GM12878 (cell line): Measurements from ENCODE around the gene NDUFB11. TPM values are rescaled to one million over a fixed set of nuclear protein-coding genes. Genes with fewer than 3 reads are reported as not detected.

ENCODE experiments used
- ATAC-seq: fragments of 200-7000 bp; cut with Tn5 transposase; 3 replicates; pipeline ENCODE4 v1.9.1; 2020; ENCODE audit warnings: mild to moderate bottlenecking, moderate library complexity
- Bru-seq: library from RNA; stranded (reverse); fragments of 400-500 nt; gene quantifications from one replicate; lab custom pipeline; 2021; lab: Mats Ljungman, UMichigan
- BruChase-seq, 2 experiments: library from RNA; stranded (reverse); fragments of 400-500 nt; gene quantifications; one replicate each; lab custom pipeline; 2021; lab: Mats Ljungman, UMichigan
- BruUV-seq: library from RNA; stranded (reverse); fragments of 400-500 nt; replicated peaks from 2 replicates; lab custom pipeline; 2021; lab: Mats Ljungman, UMichigan
- CTCF ChIA-PET: fragments of 300-600 bp; sonication (Branson Sonifier 250); formaldehyde crosslinking; extraction: SDS; loops from one replicate; lab custom pipeline; 2021; ENCODE audit warnings: inconsistent platforms; lab: Yijun Ruan, JAX
- POLR2A ChIA-PET: fragments of 350-600 bp; formaldehyde crosslinking; extraction: SDS; loops from one replicate; lab custom pipeline; 2021; ENCODE audit warnings: inconsistent platforms; lab: Charles Lee
- RAD21 ChIA-PET: fragments of 300-600 bp; sonication (Branson Sonifier 250); formaldehyde crosslinking; loops from one replicate; lab custom pipeline; 2023; ENCODE audit warnings: antibody characterized with exemption; ENCODE audit not compliant: unreplicated experiment; lab: Charles Lee
- SMC1A ChIA-PET: fragments of 300-600 bp; sonication (Branson Sonifier 250); formaldehyde crosslinking; loops from one replicate; lab custom pipeline; 2023; ENCODE audit not compliant: unreplicated experiment, uncharacterized antibody; lab: Charles Lee
- DNase-seq: peaks from one replicate; pipeline ENCODE4 v3.0.0-alpha.2; 2011; ENCODE audit warnings: low read depth, low spot score
- FAIRE-seq: peaks from 3 replicates; lab custom pipeline; 2011; peaks lifted over from hg19 to GRCh38; lab: Jason Lieb, UNC
- H2AFZ ChIP-seq: 2 replicates; pipeline ENCODE4 v1.6.0; 2011; ENCODE audit warnings: low read depth, low read length, control low read depth; ENCODE audit not compliant: control insufficient read depth
- H3K27ac ChIP-seq: 2 replicates; pipeline ENCODE4 v1.5.1; 2011; ENCODE audit warnings: control low read depth; ENCODE audit not compliant: control insufficient read depth, insufficient read depth
- H3K27me3 ChIP-seq, 2 experiments: replicated peaks in 1 of 2; 2 replicates each; pipeline versions ENCODE4 v1.6.0 to v1.6.1; 2011; ENCODE audit warnings: low read length in 1 of 2; ENCODE audit not compliant: control insufficient read depth in 2 of 2, insufficient read depth in 2 of 2
- H3K36me3 ChIP-seq, 2 experiments: 2 replicates each; pipeline ENCODE4 v1.5.1; 2011; ENCODE audit warnings: low read length in 1 of 2; ENCODE audit not compliant: control insufficient read depth in 2 of 2, insufficient read depth in 2 of 2
- H3K4me1 ChIP-seq: 2 replicates; pipeline ENCODE4 v1.6.1; 2011; ENCODE audit warnings: mild to moderate bottlenecking, low read length, moderate library complexity, mixed read lengths; ENCODE audit not compliant: control insufficient read depth, insufficient read depth
- H3K4me2 ChIP-seq: 2 replicates; pipeline ENCODE4 v1.6.0; 2011; ENCODE audit warnings: control low read depth; ENCODE audit not compliant: control insufficient read depth, insufficient read depth
- H3K4me3 ChIP-seq: fragments of 200-600 bp; sonication (generic); 2 replicates; pipeline ENCODE4 v1.5.1; 2016
- H3K79me2 ChIP-seq: 2 replicates; pipeline ENCODE4 v1.6.0; 2011; ENCODE audit warnings: low read length; ENCODE audit not compliant: control insufficient read depth, insufficient read depth
- H3K9ac ChIP-seq: 2 replicates; pipeline ENCODE4 v1.8.0; 2011; ENCODE audit warnings: low read length, control low read depth, mixed read lengths; ENCODE audit not compliant: control insufficient read depth, insufficient read depth
- H3K9me3 ChIP-seq: replicated peaks from 3 replicates; pipeline ENCODE4 v1.5.1; 2011; ENCODE audit warnings: mild to moderate bottlenecking, low read length; ENCODE audit not compliant: control insufficient read depth, insufficient read depth
- H4K20me1 ChIP-seq: 2 replicates; pipeline ENCODE4 v1.6.0; 2011; ENCODE audit not compliant: control insufficient read depth, insufficient read depth
- CHD2 ChIP-seq: IDR thresholded peaks from 2 replicates; pipeline ENCODE4 v1.6.1; 2011; ENCODE audit warnings: low read depth, low read length, improper control_type of control experiment, borderline replicate concordance
- NKRF ChIP-seq: fragments of 450-650 bp; conservative IDR thresholded peaks from 2 replicates; pipeline ENCODE4 v1.6.1; 2017; ENCODE audit warnings: mild to moderate bottlenecking, moderate library complexity
- NRF1 ChIP-seq: conservative IDR thresholded peaks from 2 replicates; pipeline ENCODE4 v1.6.1; 2011; ENCODE audit warnings: mild to moderate bottlenecking, low read depth, low read length, improper control_type of control experiment
- RELB ChIP-seq: fragments of 450-650 bp; IDR thresholded peaks from 2 replicates; pipeline ENCODE4 v1.6.1; 2017; ENCODE audit warnings: low read depth, mild to moderate bottlenecking, moderate library complexity
- REST ChIP-seq: IDR thresholded peaks from 2 replicates; pipeline ENCODE4 v1.6.1; 2012; ENCODE audit warnings: mild to moderate bottlenecking, low read depth, low read length
- SP1 ChIP-seq: IDR thresholded peaks from one replicate; pipeline ENCODE4 v1.6.1; 2011; ENCODE audit warnings: low read depth, low read length
- STAT1 ChIP-seq: fragments of 450-650 bp; conservative IDR thresholded peaks from 2 replicates; pipeline ENCODE4 v1.6.1; 2014; ENCODE audit warnings: antibody characterized with exemption, mild to moderate bottlenecking
- YY1 ChIP-seq: IDR thresholded peaks from 2 replicates; pipeline ENCODE4 v1.6.1; 2011; ENCODE audit warnings: low read depth, mild to moderate bottlenecking, low read length
- WGBS: methylation state at CpG from one replicate; pipeline ENCODE4 v1.1.6; 2016; ENCODE audit warnings: low lambda C conversion rate; ENCODE audit not compliant: insufficient replicate concordance, insufficient coverage; ENCODE audit errors: missing lambda C conversion rate; 5-methylcytosine and 5-hydroxymethylcytosine counted together
- in situ Hi-C: fragments of 300-500 bp; cut with MboI; formaldehyde crosslinking; loops from 9 replicates; pipeline ENCODE4 v1.14.3; 2018; ENCODE audit warnings: mixed read lengths
- intact Hi-C: fragments of 100-400 bp; cut with micrococcal nuclease; formaldehyde crosslinking; loops from one replicate; pipeline ENCODE4 v1.14.2; 2022; ENCODE audit not compliant: unreplicated experiment
- long read RNA-seq, 2 experiments: library from polyadenylated mRNA; unstranded; transcript quantifications; one replicate each; pipeline ENCODE4 v2.0.0, GENCODE V29; 2019 to 2020
- polyA minus RNA-seq, 3 experiments: library from RNA; depleted of rRNA, polyadenylated mRNA; stranded (reverse); fragments of >200 nt; gene quantifications; 2 replicates each; pipeline ENCODE4 v1.2.3, GENCODE V29; 2011
- polyA plus RNA-seq, 11 experiments: library from polyadenylated mRNA; depleted of rRNA in 4 of 11; unstranded in 6 of 11; stranded (reverse) in 5 of 11; fragments of >200 nt; fragmentation: Nextera tagmentation in 4 of 11; fragmentation: Illumina TruSeq in 1 of 11; extraction: Ambion mirVana in 4 of 11; extraction: Trizol in 1 of 11; gene quantifications; 1 replicate in 1 of 11; 2 replicates in 10 of 11; pipeline versions ENCODE4 v1.2.1 to v1.2.3, GENCODE V29; 2011 to 2016; ENCODE audit warnings: inconsistent platforms in 2 of 11, missing spikeins in 2 of 11, low read depth in 1 of 11
- total RNA-seq, 4 experiments: library from RNA; depleted of rRNA in 3 of 4; stranded (reverse); fragments of >200 nt in 3 of 4; fragmentation: Illumina TruSeq in 1 of 4; extraction: Trizol in 1 of 4; gene quantifications; 2 replicates each; pipeline versions ENCODE4 v1.2.1 to v1.2.3, GENCODE V29; 2013 to 2021

Gene NDUFB11
- total RNA-seq (2013; cell fraction: nucleolus; rRNA removed) = 6.3 and 11.1 TPM in 2 replicates
- total RNA-seq (2014; rRNA removed) = 179 and 202 TPM in 2 replicates
- total RNA-seq (2014; rRNA removed; fragmentation: Illumina TruSeq; extraction: Trizol) = 51.2 and 60.8 TPM in 2 replicates
- total RNA-seq (2021) = 101 and 106 TPM in 2 replicates
- 14.4 TPM for polyA plus RNA-seq (2011; ENCODE audit: low read depth)
- polyA plus RNA-seq (2011; rRNA removed) = 27.3 and 53.4 TPM in 2 replicates
- 92.9 and 97.2 TPM in 2 replicates for polyA plus RNA-seq (2011; cell fraction: cytosol; rRNA removed)
- 33.8 and 41.1 TPM in 2 replicates for polyA plus RNA-seq (2011; cell fraction: nucleus; rRNA removed)
- polyA plus RNA-seq (2012) = 89.4 and 91.6 TPM in 2 replicates
- polyA plus RNA-seq (2014; fragmentation: Illumina TruSeq; extraction: Trizol) = 41.5 and 42.5 TPM in 2 replicates
- polyA plus RNA-seq (2014; fragmentation: Nextera tagmentation; extraction: Ambion mirVana) = 10 to 100 TPM; 16.1 to 44.5 TPM
- polyA plus RNA-seq (2014; rRNA removed) = 164 and 211 TPM in 2 replicates
- 100 to 1,000 TPM; 197 to 199 TPM for polyA plus RNA-seq (2016; fragmentation: Nextera tagmentation; extraction: Ambion mirVana)
- 46.4 and 67.7 TPM in 2 replicates for polyA minus RNA-seq (2011; rRNA and poly(A)+ RNA removed)
- polyA minus RNA-seq (2011; cell fraction: cytosol; rRNA and poly(A)+ RNA removed) = 24.2 and 27.1 TPM in 2 replicates
- 8.1 and 15.1 TPM in 2 replicates for polyA minus RNA-seq (2011; cell fraction: nucleus; rRNA and poly(A)+ RNA removed)
- Bru-seq, nascent RNA = percentile 82 among the genes with signal in this experiment
- BruChase-seq, experiment 1, labeled RNA remaining after a 6-hour chase = percentile 83 among the genes with signal in this experiment
- percentile 74 among the genes with signal in this experiment for BruChase-seq, experiment 2, labeled RNA remaining after a 2-hour chase
- long read RNA-seq, experiment 1, transcript NDUFB11-202 (3 exons, 1,388 nt) = major isoform, 66 of 85 reads
- long read RNA-seq, experiment 1, transcript NDUFB11-201 (3 exons, 948 nt) = minor isoform, 14 of 85 reads
- long read RNA-seq, experiment 1, partial matches to known transcripts = 0 of 85 reads
- long read RNA-seq, experiment 1, other reads (novel, unspliced or antisense) = 5 of 85 reads
- long read RNA-seq, experiment 2, transcript NDUFB11-202 (3 exons, 1,388 nt) = major isoform, 127 of 172 reads
- long read RNA-seq, experiment 2, transcript NDUFB11-201 (3 exons, 948 nt) = minor isoform, 43 of 172 reads
- long read RNA-seq, experiment 2, partial matches to known transcripts = 0 of 172 reads
- long read RNA-seq, experiment 2, other reads (novel, unspliced or antisense) = 2 of 172 reads

- Histone ChIP-seq H3K4me1 (peaks cover 6% of the 10 kb centered on the region; the same call in 1 of the 2 replicates), H3K4me3 (peak within 1 kb of the TSS; percentile 80), H3K4me2 (peak within 1 kb of the TSS; percentile 66), H4K20me1 (no peaks in the 10 kb centered on the region), H3K27ac (peak within 1 kb of the TSS; percentile 87), H3K79me2 (peaks cover 54% of the 10 kb centered on the region), H3K36me3 (peaks cover 0 to 5% of the 10 kb centered on the region in 2 experiments; a peak in 1 of 4 replicates), H3K9me3 (no peaks in the 10 kb centered on the region; the same call in 2 of the 3 replicates), H3K27me3 (no peaks in the 10 kb centered on the region), H2AFZ (peak within 1 kb of the TSS; percentile 66), H3K9ac (peak within 1 kb of the TSS; percentile 90)
- ATAC-seq (peak; percentile 96), DNase-seq (peak; percentile 76), FAIRE-seq (peak; percentile 78)
- intact Hi-C loops (loop anchor here (1.0 to 2.0 kb wide), 2 partner anchors 16 to 48 kb away; partner anchors contain the start of gene UBA1), in situ Hi-C loops (no loop called here)
- POLR2A ChIA-PET = interaction anchor here (0.6 to 1.9 kb wide), 11 partner anchors 10 to 413 kb away, joined by 3 to 20 read pairs (median 5); partner anchors contain the start of genes CDK16, RP2 and USP11
- no TSS peak for BruUV-seq
- 36% methylated on average over 52 of the region's 54 CpGs for WGBS
- RAD21 ChIA-PET = interaction anchor here (0.7 to 2.0 kb wide), 7 partner anchors 46 to 506 kb away, joined by 3 to 14 read pairs (median 4); partner anchors contain the start of genes CDK16, ELK1 and RP2
- CTCF ChIA-PET = interaction anchor here (0.9 to 1.5 kb wide), 8 partner anchors 8 to 290 kb away, joined by 3 to 8 read pairs (median 4); no protein-coding TSS in a partner anchor
- SMC1A ChIA-PET = interaction anchor here (1.2 kb wide), 2 partner anchors 46 to 48 kb away, joined by 4 to 8 read pairs; no protein-coding TSS in a partner anchor
- peak; percentile 93 for TF ChIP-seq YY1
- TF ChIP-seq SP1 = peak; percentile 82
- TF ChIP-seq NRF1 = peak; percentile 48
- TF ChIP-seq REST = 0 out of 2 replicates have a peak, but pooled peaks have one; percentile 25
- TF ChIP-seq RELB = 0 out of 2 replicates have a peak, but pooled peaks have one; percentile 27
- no peak for TF ChIP-seq NKRF
- TF ChIP-seq CHD2 = peak; percentile 64; the same call in 1 of the 2 replicates
- TF ChIP-seq STAT1 = no peak
Observed at GRCh38 chrX:47144626-47145394, at the start of gene NDUFB11, which contains the start of gene RBM10. Gene NDUFB11 (minus strand): TSS chrX:47144702. CDS start chrX:47144679, 23 bp downstream. Gene RBM10 (plus strand): TSS chrX:47145221. CDS start chrX:47147482, 2,261 bp downstream.
